CD14-positive monocyte (primary cell): ENCODE results near the gene MECR. TPM values are rescaled to one million over a fixed set of nuclear protein-coding genes. Genes with fewer than 3 reads are reported as not detected.

Experiments used
- DNase-seq, 3 donors: peaks; one replicate each; pipeline ENCODE4 v3.0.0-alpha.2; 2011 to 2022
- H2AFZ ChIP-seq: 2 replicates; pipeline ENCODE4 v1.6.0; 2012; ENCODE audit warnings: mild to moderate bottlenecking, low read depth, low read length, inconsistent platforms; ENCODE audit not compliant: insufficient read depth, poor library complexity, severe bottlenecking
- H3K27ac ChIP-seq, 2 donors: 1 replicate in 1 of 2; 2 replicates in 1 of 2; pipeline ENCODE4 v1.5.1; 2012 to 2013; ENCODE audit warnings: low read length in 2 of 2, control low read depth in 1 of 2, inconsistent platforms in 1 of 2, low read depth in 1 of 2, mild to moderate bottlenecking in 1 of 2
- H3K27me3 ChIP-seq, 2 donors: one replicate each; pipeline versions ENCODE4 v1.6.0 to v1.6.1; 2011 to 2013; ENCODE audit warnings: low read length in 2 of 2; ENCODE audit not compliant: control insufficient read depth in 2 of 2, insufficient read depth in 2 of 2
- H3K36me3 ChIP-seq, 2 donors: replicated peaks in 1 of 2; 1 replicate in 1 of 2; 2 replicates in 1 of 2; pipeline versions ENCODE4 v1.5.1 to v1.6.1; 2012 to 2013; ENCODE audit warnings: low read length in 2 of 2, control low read depth in 1 of 2, inconsistent platforms in 1 of 2, mild to moderate bottlenecking in 1 of 2; ENCODE audit not compliant: insufficient read depth in 2 of 2, control insufficient read depth in 1 of 2
- H3K4me1 ChIP-seq, 2 donors: 1 replicate in 1 of 2; 2 replicates in 1 of 2; pipeline versions ENCODE4 v1.5.1 to v1.6.1; 2012 to 2013; ENCODE audit warnings: low read length in 2 of 2, control low read depth in 1 of 2, inconsistent platforms in 1 of 2, mild to moderate bottlenecking in 1 of 2, moderate library complexity in 1 of 2; ENCODE audit not compliant: insufficient read depth in 2 of 2, control insufficient read depth in 1 of 2
- H3K4me2 ChIP-seq: replicated peaks from 2 replicates; pipeline ENCODE3; 2012; ENCODE audit warnings: low read length, moderate library complexity, mild to moderate bottlenecking; ENCODE audit not compliant: poor library complexity, severe bottlenecking; ENCODE audit errors: extremely low read depth
- H3K4me3 ChIP-seq, 3 experiments: fragments of 200-600 bp in 1 of 3; sonication (generic) in 1 of 3; replicated peaks in 1 of 3; 1 replicate in 2 of 3; 2 replicates in 1 of 3; pipeline ENCODE4 v1.5.1; 2011 to 2013; ENCODE audit warnings: low read length in 3 of 3, mild to moderate bottlenecking in 3 of 3, control low read depth in 2 of 3, low read depth in 2 of 3, inconsistent platforms in 1 of 3, moderate library complexity in 1 of 3
- H3K79me2 ChIP-seq: 2 replicates; pipeline ENCODE4 v1.6.0; 2012; ENCODE audit warnings: mild to moderate bottlenecking, control low read depth, inconsistent platforms, low read length, moderate library complexity; ENCODE audit not compliant: insufficient read depth
- H3K9ac ChIP-seq: 2 replicates; pipeline ENCODE4 v1.6.0; 2017; ENCODE audit warnings: low read length, mild to moderate bottlenecking; ENCODE audit not compliant: insufficient read depth, poor library complexity, severe bottlenecking
- H3K9me3 ChIP-seq, 2 donors: replicated peaks in 1 of 2; 1 replicate in 1 of 2; 2 replicates in 1 of 2; pipeline versions ENCODE4 v1.5.1 to v1.6.1; 2012 to 2013; ENCODE audit warnings: low read length in 2 of 2, control low read depth in 1 of 2; ENCODE audit not compliant: control insufficient read depth in 1 of 2, insufficient read depth in 1 of 2
- H4K20me1 ChIP-seq: 2 replicates; pipeline ENCODE4 v1.6.0; 2012; ENCODE audit warnings: mild to moderate bottlenecking, low read length, control low read depth, moderate library complexity; ENCODE audit not compliant: insufficient read depth
- H3K27ac Mint-ChIP-seq, 7 donors: one replicate each; pipeline ENCODE4 v1.8.0; 2020; ENCODE audit warnings: mild to moderate bottlenecking in 7 of 7, mixed read lengths in 7 of 7, moderate library complexity in 6 of 7, inconsistent platforms in 2 of 7
- H3K27me3 Mint-ChIP-seq, 3 donors: one replicate each; pipeline ENCODE4 v1.8.0; 2021 to 2022; ENCODE audit warnings: low read depth in 3 of 3, mild to moderate bottlenecking in 3 of 3, mixed read lengths in 3 of 3, moderate library complexity in 3 of 3, inconsistent platforms in 1 of 3
- H3K36me3 Mint-ChIP-seq, 2 donors: one replicate each; pipeline ENCODE4 v1.8.0; 2020; ENCODE audit warnings: mixed read lengths in 2 of 2, inconsistent platforms in 1 of 2, mild to moderate bottlenecking in 1 of 2
- H3K4me1 Mint-ChIP-seq: one replicate; pipeline ENCODE4 v1.8.0; 2020; ENCODE audit warnings: mild to moderate bottlenecking, mixed read lengths
- H3K4me3 Mint-ChIP-seq, 2 donors: one replicate each; pipeline ENCODE4 v1.8.0; 2020; ENCODE audit warnings: mild to moderate bottlenecking in 2 of 2, mixed read lengths in 2 of 2, moderate library complexity in 1 of 2
- H3K9me3 Mint-ChIP-seq, 7 donors: one replicate each; pipeline ENCODE4 v1.8.0; 2020 to 2022; ENCODE audit warnings: mixed read lengths in 7 of 7, mild to moderate bottlenecking in 6 of 7, moderate library complexity in 6 of 7, inconsistent platforms in 2 of 7
- CTCF ChIP-seq: fragments of 200-600 bp; IDR thresholded peaks from one replicate; pipeline ENCODE4 v1.8.0; 2022; ENCODE audit warnings: antibody characterized with exemption, mild to moderate bottlenecking
- WGBS: methylation state at CpG from one replicate; pipeline ENCODE4 v1.1.5; 2013; ENCODE audit warnings: missing lambda C conversion rate; ENCODE audit not compliant: insufficient coverage; 5-methylcytosine and 5-hydroxymethylcytosine counted together
- intact Hi-C, 2 donors: fragments of 100-400 bp; cut with micrococcal nuclease; formaldehyde crosslinking; loops; one replicate each; pipeline versions ENCODE4 v1.15.0 to v1.15.1; 2023
- polyA plus RNA-seq, 3 donors: library from polyadenylated mRNA; depleted of rRNA in 1 of 3; unstranded in 2 of 3; stranded (reverse) in 1 of 3; fragments of 300-500 nt in 2 of 3; fragments of >200 nt in 1 of 3; fragmentation: Illumina TruSeq in 2 of 3; gene quantifications; 1 replicate in 2 of 3; 2 replicates in 1 of 3; pipeline ENCODE4 v1.2.3, GENCODE V29; 2012 to 2021

The MECR gene
- polyA plus RNA-seq, 3 donors, result 6.3 to 8.5 (median 7.5) TPM

- no peak for TF ChIP-seq CTCF
- H3K36me3 ChIP-seq, result no peaks in the 10 kb centered on the region
- peak overlapping the region in 1 of 7 donors; percentile 22 for H3K27ac Mint-ChIP-seq
- H3K4me3 ChIP-seq, result no peak overlapping the region
- H3K79me2 ChIP-seq, result no peaks in the 10 kb centered on the region
- no peak overlapping the region for H2AFZ ChIP-seq
- H3K4me1 Mint-ChIP-seq, result peaks cover 13% of the 10 kb centered on the region
- peaks cover 0 to 5% (median 0%) of the 10 kb centered on the region in 7 donors for H3K9me3 Mint-ChIP-seq
- H3K9ac ChIP-seq, result no peak overlapping the region
- peaks cover 0 to 4% (median 3%) of the 10 kb centered on the region in 3 donors for H3K27me3 Mint-ChIP-seq
- intact Hi-C loops, result loop anchor here in 1 of 2 donors (10.0 kb wide), 1 partner anchor 542 kb away; the partner anchor contains the start of genes RNU11 and TAF12
- no peak overlapping the region for H3K4me3 Mint-ChIP-seq
- H3K9me3 ChIP-seq, result no peaks in the 10 kb centered on the region
- H3K27ac ChIP-seq, result no peak overlapping the region
- no peaks in the 10 kb centered on the region for H3K36me3 Mint-ChIP-seq
- peaks cover 4 to 12% of the 10 kb centered on the region in 2 donors for H3K4me1 ChIP-seq
- no peaks in the 10 kb centered on the region for H4K20me1 ChIP-seq
- WGBS, result 100% methylated on average over 1 of the region's 1 CpG
- DNase-seq, result no peak
- H3K27me3 ChIP-seq, result no peaks in the 10 kb centered on the region
- H3K4me2 ChIP-seq, result no peak overlapping the region
These were observed 44.0 kb downstream of the MECR start for GRCh38 chr1:29186707-29187106.

- no peak overlapping the region for H3K27ac Mint-ChIP-seq
These were observed 44.5 kb downstream of the MECR start for GRCh38 chr1:29186252-29186651.

More at GRCh38 chr1:29186252-29186651, 44.5 kb downstream of the MECR start:
- Histone ChIP-seq H3K9ac (no peak overlapping the region), H2AFZ (no peak overlapping the region), H4K20me1 (peaks cover under 1% of the 10 kb centered on the region), H3K4me2 (no peak overlapping the region), H3K27me3 (no peaks in the 10 kb centered on the region), H3K36me3 (no peaks in the 10 kb centered on the region), H3K9me3 (no peaks in the 10 kb centered on the region), H3K4me3 (no peak overlapping the region), H3K79me2 (peaks cover 4% of the 10 kb centered on the region), H3K4me1 (peaks cover 4 to 12% of the 10 kb centered on the region in 2 donors), H3K27ac (no peak overlapping the region)
- Mint-ChIP-seq H3K4me3 (no peak overlapping the region), H3K4me1 (peaks cover 13% of the 10 kb centered on the region), H3K9me3 (peaks cover 0 to 5% (median 0%) of the 10 kb centered on the region in 7 donors), H3K36me3 (no peaks in the 10 kb centered on the region), H3K27me3 (peaks cover 0 to 4% (median 3%) of the 10 kb centered on the region in 3 donors)
- TF ChIP-seq CTCF, result no peak
- no peak for DNase-seq
- intact Hi-C loops, result loop anchor here in 1 of 2 donors (10.0 kb wide), 1 partner anchor 541 kb away; the partner anchor contains the start of genes RNU11 and TAF12
- WGBS, result 100% methylated on average over 1 of the region's 3 CpGs
